Gastrocnemius medialis (tissue), 4 donors: Measurements from ENCODE around the gene ITFG1.
"Not testable (repeated sequence)": the region's sequence is repeated elsewhere in the genome, so short reads cannot be mapped to it uniquely, and the experiment has no call there.

Source experiments
- POLR2A ChIP-seq, 2 donors: fragments of 450-650 bp; IDR thresholded peaks; one replicate each; pipeline ENCODE4 v1.6.1; 2017; ENCODE audit warnings: antibody characterized with exemption in 2 of 2, mild to moderate bottlenecking in 2 of 2, moderate library complexity in 2 of 2
- TF ChIP-seq, protein P1 (sequence below), 5 experiments: fragments of 450-650 bp in 3 of 5; fragments of 200-600 bp in 2 of 5; sonication (generic) in 2 of 5; IDR thresholded peaks in 4 of 5; conservative IDR thresholded peaks in 1 of 5; 1 replicate in 4 of 5; 2 replicates in 1 of 5; pipeline ENCODE4 v1.5.1; 2016 to 2019; ENCODE audit warnings: antibody characterized with exemption in 5 of 5, mild to moderate bottlenecking in 3 of 5, moderate library complexity in 3 of 5

DNA sequence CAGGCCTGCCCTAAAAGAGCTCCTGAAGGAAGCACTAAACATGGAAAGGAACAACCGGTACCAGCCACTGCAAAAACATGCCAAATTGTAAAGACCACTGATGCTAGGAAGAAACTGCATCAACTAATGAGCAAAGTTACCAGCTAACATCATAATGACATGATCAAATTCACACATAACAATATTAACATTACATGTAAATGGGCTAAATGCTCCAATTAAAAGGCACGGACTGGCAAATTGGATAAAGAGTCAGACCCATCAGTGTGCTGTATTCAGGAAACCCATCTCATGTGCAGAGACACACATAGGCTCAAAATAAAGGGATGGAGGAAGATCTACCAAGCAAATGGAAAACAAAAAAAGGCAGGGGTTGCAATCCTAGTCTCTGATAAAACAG, 111.8 kb downstream of the ITFG1 start:
- TF ChIP-seq, protein P1, sequence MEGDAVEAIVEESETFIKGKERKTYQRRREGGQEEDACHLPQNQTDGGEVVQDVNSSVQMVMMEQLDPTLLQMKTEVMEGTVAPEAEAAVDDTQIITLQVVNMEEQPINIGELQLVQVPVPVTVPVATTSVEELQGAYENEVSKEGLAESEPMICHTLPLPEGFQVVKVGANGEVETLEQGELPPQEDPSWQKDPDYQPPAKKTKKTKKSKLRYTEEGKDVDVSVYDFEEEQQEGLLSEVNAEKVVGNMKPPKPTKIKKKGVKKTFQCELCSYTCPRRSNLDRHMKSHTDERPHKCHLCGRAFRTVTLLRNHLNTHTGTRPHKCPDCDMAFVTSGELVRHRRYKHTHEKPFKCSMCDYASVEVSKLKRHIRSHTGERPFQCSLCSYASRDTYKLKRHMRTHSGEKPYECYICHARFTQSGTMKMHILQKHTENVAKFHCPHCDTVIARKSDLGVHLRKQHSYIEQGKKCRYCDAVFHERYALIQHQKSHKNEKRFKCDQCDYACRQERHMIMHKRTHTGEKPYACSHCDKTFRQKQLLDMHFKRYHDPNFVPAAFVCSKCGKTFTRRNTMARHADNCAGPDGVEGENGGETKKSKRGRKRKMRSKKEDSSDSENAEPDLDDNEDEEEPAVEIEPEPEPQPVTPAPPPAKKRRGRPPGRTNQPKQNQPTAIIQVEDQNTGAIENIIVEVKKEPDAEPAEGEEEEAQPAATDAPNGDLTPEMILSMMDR (IDR thresholded peaks at IDR 0.05 in 4 of 5, conservative IDR thresholded peaks at IDR 0.05 in 1 of 5) = not testable (repeated sequence)
- TF ChIP-seq POLR2A (IDR thresholded peaks at IDR 0.05) = not testable (repeated sequence)
